ENCODE results near the gene GABBR2. TPM values are rescaled to one million over a fixed set of nuclear protein-coding genes. Genes with fewer than 3 reads are reported as not detected.

GABBR2 gene
- total RNA-seq, 1 donor, result 0.27 TPM

DNA sequence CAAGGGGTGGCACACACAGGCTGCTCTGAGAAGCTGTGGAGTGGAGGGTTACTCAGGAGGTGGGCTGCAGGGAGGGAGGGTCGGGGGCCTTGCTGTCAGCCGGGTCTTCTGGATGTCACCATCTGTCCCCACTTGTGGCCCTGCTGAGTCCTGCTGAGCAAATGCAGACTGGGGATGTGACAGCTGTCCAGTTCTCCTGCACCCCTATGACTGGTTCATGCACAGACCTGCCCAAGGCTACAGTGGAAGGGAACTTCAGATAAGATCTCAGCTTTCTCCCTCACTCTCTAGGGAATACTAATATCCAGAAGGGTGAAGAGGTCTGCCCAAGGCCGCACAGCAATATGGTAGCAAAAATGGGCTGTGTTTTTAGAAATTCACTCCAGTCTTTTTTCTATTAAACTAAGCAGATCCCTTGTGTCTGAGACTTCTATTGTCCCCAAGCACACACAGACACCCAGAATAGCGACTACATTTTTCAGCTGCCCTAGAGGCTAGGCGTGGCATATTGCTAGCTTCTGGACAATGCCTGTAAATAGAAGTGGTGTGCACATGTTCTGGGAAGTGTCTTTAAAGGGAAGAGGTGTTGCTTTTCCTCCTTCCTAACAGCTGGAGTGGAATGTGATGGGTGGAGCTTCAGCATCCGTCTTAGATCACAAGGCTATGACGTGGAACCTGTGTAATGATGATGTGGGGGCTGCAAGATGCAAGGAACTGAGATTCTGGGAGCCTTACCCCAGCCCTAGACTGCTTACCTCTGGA is 402.2 kb downstream of the GABBR2 start:
- TF ChIP-seq, protein P1, sequence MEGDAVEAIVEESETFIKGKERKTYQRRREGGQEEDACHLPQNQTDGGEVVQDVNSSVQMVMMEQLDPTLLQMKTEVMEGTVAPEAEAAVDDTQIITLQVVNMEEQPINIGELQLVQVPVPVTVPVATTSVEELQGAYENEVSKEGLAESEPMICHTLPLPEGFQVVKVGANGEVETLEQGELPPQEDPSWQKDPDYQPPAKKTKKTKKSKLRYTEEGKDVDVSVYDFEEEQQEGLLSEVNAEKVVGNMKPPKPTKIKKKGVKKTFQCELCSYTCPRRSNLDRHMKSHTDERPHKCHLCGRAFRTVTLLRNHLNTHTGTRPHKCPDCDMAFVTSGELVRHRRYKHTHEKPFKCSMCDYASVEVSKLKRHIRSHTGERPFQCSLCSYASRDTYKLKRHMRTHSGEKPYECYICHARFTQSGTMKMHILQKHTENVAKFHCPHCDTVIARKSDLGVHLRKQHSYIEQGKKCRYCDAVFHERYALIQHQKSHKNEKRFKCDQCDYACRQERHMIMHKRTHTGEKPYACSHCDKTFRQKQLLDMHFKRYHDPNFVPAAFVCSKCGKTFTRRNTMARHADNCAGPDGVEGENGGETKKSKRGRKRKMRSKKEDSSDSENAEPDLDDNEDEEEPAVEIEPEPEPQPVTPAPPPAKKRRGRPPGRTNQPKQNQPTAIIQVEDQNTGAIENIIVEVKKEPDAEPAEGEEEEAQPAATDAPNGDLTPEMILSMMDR (IDR thresholded peaks at IDR 0.05; ENCODE audit: insufficient read depth, low read length), result no peak
- H3K4me3 ChIP-seq (ENCODE audit: low read depth, low read length), result no peak overlapping the region
- no peak for DNase-seq (ENCODE audit: low read depth)

GRCh38 chr9:98304381-98304780 is 404.4 kb downstream of the GABBR2 start:
- TF ChIP-seq, protein P1 (IDR thresholded peaks at IDR 0.05; ENCODE audit: insufficient read depth, low read length), result no peak
- H3K4me3 ChIP-seq (ENCODE audit: low read depth, low read length), result no peak overlapping the region
- no peak for DNase-seq (ENCODE audit: low read depth)

DNA sequence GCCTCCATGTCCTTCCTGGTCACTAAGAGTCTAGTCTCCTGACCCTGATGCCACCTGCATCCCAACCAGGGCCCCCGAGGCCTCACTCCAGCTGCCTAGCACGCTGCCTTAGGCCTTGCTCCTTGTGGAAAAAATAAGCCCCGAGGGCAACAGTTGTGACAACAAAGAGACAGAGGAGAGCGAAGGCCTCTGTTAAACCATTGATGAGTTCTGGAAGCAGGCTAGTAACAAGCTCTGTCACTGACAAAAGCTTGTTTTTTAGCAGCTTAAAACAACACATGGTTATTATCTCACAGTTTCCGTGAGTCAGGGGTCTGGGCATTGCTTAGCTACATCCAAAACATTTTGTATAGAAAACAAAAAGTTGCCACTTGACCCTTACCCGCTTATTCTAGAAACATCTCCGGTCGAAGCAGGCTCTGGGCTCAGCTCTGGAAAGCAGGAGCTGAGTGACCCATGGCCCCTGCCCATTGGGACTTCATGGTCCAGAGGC is 405.1 kb downstream of the GABBR2 start:
- DNase-seq (ENCODE audit: low read depth), result no peak
- no peak overlapping the region for H3K4me3 ChIP-seq (ENCODE audit: low read depth, low read length)
- TF ChIP-seq, protein P1 (IDR thresholded peaks at IDR 0.05; ENCODE audit: insufficient read depth, low read length), result no peak

DNA sequence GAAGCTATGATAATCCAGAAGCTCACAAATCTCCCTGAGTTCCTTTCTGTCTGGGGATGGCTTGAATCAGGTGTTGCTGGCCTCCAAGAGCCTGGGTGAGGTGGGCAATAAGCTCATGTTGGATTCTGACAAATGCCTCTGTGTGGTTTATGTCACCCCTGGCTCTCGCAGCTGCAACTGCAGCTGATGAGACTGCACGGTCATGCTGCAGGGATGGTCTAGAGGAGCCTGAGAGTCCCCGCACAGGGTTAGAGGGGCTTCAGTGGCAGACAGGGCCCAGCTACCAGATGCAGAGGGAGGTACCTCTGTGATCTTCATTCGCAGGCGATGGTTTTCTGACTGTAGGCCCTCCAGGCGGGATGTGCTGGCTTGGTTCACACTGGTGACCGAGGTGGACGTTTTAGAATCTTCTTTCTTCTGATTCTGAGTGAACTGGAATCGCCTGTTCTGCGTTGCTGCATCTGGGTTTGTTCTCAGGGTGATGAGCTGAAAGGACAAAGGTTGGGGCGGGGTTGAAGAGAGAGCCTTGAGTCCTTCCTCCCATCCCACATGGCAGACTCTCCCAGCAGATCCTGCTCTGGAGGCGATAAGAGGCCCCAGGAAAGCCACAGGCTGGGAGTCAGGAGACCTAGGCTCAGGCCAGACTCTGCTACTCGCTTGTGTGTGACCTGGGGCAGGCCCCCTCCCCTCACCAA is 405.6 kb downstream of the GABBR2 start:
- H3K4me3 ChIP-seq (ENCODE audit: low read depth, low read length), result no peak overlapping the region
- TF ChIP-seq, protein P1 (IDR thresholded peaks at IDR 0.05; ENCODE audit: insufficient read depth, low read length), result no peak
- DNase-seq (ENCODE audit: low read depth), result no peak

DNA sequence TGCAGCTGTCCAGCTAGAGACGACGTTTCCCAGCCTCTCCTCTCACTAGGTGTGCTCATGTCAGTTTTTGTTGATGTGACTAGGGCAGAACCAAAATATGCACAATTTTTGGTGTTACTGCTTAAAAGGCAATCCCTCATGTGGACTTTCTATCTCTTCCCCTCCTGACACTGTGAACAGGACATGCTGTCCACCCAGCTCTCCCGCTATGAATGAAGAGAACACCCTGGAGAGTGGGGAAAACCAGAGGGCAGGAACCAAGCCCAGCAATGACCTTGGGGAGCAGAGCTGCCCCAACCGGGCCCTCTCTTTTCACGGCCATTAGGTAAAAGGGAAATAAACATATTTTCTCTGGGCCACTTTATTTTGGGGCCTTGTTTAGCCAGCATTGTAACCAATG is 406.6 kb downstream of the GABBR2 start:
- TF ChIP-seq, protein P1 (IDR thresholded peaks at IDR 0.05; ENCODE audit: insufficient read depth, low read length), result no peak

DNA sequence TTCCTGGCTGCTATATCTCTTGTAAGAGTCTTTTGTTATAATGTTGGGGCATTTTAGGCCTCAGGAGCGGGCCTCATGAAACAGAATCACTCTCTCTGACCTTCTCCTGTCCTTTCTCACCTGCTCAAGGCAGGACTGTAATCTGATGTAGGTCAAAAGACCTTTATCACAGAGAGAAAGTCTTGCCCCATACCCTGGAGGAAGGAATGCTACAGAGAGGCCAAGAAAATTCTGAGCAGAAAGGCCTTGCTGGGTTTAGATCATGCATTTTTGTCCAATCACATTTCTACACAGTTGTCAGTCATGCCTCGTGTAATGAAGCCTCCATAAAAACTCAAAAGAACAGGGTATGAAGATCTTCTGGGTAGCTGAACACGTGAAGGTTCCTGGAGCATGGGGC is 408.1 kb downstream of the GABBR2 start:
- DNase-seq (ENCODE audit: low read depth), result no peak
- TF ChIP-seq, protein P1 (IDR thresholded peaks at IDR 0.05; ENCODE audit: insufficient read depth, low read length), result no peak
- no peak overlapping the region for H3K4me3 ChIP-seq (ENCODE audit: low read depth, low read length)

More for the DNA sequence above, 406.6 kb downstream of the GABBR2 start:
- DNase-seq (ENCODE audit: low read depth), result no peak
- no peak overlapping the region for H3K4me3 ChIP-seq (ENCODE audit: low read depth, low read length)
